Kidney epithelial cell (primary cell): Measurements from ENCODE around the gene FAM53B. TPM values are rescaled to one million over a fixed set of nuclear protein-coding genes. Genes with fewer than 3 reads are reported as not detected.

Experiments used
- DNase-seq: peaks from one replicate; pipeline ENCODE4 v3.0.0-alpha.2; 2010; ENCODE audit warnings: low read depth
- H3K27me3 ChIP-seq: 2 replicates; pipeline ENCODE4 v1.6.0; 2011; ENCODE audit warnings: low read length; ENCODE audit not compliant: control insufficient read depth, insufficient read depth
- H3K36me3 ChIP-seq: 2 replicates; pipeline ENCODE4 v1.5.1; 2011; ENCODE audit warnings: low read length; ENCODE audit not compliant: control insufficient read depth, insufficient read depth
- H3K4me3 ChIP-seq: 2 replicates; pipeline ENCODE4 v1.5.1; 2011; ENCODE audit warnings: low read depth, mild to moderate bottlenecking, control low read depth, low read length
- CTCF ChIP-seq: IDR thresholded peaks from 2 replicates; pipeline ENCODE4 v1.5.1; 2011; ENCODE audit warnings: mild to moderate bottlenecking, moderate library complexity, low read length, control low read depth, inconsistent platforms; ENCODE audit not compliant: insufficient read depth, poor library complexity, severe bottlenecking
- total RNA-seq: library from RNA; depleted of rRNA; stranded (reverse); fragments of >200 nt; gene quantifications from 2 replicates; pipeline ENCODE4 v1.2.3, GENCODE V29; 2015

The FAM53B gene
- total RNA-seq, 1 donor from 2014 or later = 16.1 TPM

- Histone ChIP-seq H3K27me3 (no peaks in the 10 kb centered on the region), H3K36me3 (no peaks in the 10 kb centered on the region), H3K4me3 (no peak overlapping the region)
- DNase-seq = no peak
- no peak for TF ChIP-seq CTCF
Measured at GRCh38 chr10:124691421-124692099, 52.6 kb downstream of the FAM53B start.

- no peaks in the 10 kb centered on the region for H3K36me3 ChIP-seq
- DNase-seq = no peak
- TF ChIP-seq CTCF = no peak
Measured at GRCh38 chr10:124691002-124691401, 53.2 kb downstream of the FAM53B start.

GRCh38 chr10:124689911-124690498, 54.2 kb downstream of the FAM53B start:
- Histone ChIP-seq H3K36me3 (no peaks in the 10 kb centered on the region), H3K4me3 (no peak overlapping the region), H3K27me3 (no peaks in the 10 kb centered on the region)
- no peak for TF ChIP-seq CTCF
- no peak for DNase-seq

More at GRCh38 chr10:124691002-124691401, 53.2 kb downstream of the FAM53B start:
- no peak overlapping the region for H3K4me3 ChIP-seq
- H3K27me3 ChIP-seq = no peaks in the 10 kb centered on the region

- Histone ChIP-seq H3K27me3 (no peaks in the 10 kb centered on the region), H3K4me3 (no peak overlapping the region), H3K36me3 (no peaks in the 10 kb centered on the region)
- no peak for TF ChIP-seq CTCF
- DNase-seq = no peak
Measured at GRCh38 chr10:124688889-124689670, 55.1 kb downstream of the FAM53B start.

GRCh38 chr10:124688386-124688785, 55.8 kb downstream of the FAM53B start:
- no peak for TF ChIP-seq CTCF
- no peak for DNase-seq
- H3K27me3 ChIP-seq = no peaks in the 10 kb centered on the region

More at GRCh38 chr10:124688386-124688785, 55.8 kb downstream of the FAM53B start:
- H3K4me3 ChIP-seq = no peak overlapping the region
- no peaks in the 10 kb centered on the region for H3K36me3 ChIP-seq
